ENCODE measurements around the gene LRIG1.

Gene LRIG1

DNA sequence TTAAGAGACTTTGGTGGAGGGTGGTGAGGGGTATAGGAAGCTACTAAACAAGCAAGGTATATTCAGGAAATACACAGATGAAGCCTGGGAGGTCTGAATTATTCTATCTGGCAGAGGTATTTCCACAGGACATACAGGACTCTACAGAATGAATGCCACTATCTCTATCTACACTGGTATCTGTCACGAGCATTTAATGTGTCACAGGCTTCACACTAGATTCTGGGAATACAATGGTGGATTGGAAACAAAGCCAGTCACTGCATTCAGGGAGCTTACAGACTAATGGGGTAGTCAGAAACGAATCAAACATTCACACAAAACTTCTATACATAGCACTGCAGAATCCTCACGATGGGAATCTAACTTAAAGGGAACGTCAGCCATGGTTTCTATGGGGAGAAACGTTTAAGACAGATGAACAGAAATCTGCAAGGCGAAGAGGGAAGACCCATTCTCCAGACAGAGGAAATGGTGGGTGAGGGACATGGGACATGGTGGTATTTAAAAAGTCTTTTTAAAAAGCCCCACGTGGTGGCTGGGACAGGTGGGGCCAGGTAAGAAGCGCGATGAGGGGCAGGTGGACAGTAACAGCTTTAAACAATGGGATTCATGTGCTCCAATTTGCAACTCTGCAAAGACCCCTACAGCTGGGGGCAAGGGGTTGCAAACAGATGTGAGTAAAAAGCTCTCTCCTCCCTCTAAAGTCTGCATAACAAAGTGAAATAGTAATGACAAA, 16.5 kb downstream of the LRIG1 start:
- no peaks in the 10 kb centered on the region for H3K36me3 ChIP-seq (ENCODE audit: control insufficient read depth, insufficient read depth, low read length)
- H3K4me3 ChIP-seq (ENCODE audit: low read depth, low read length), result no peak overlapping the region
- H3K27me3 ChIP-seq (ENCODE audit: control insufficient read depth, insufficient read depth, low read length), result no peaks in the 10 kb centered on the region
- H3K9ac ChIP-seq (ENCODE audit: low read depth, low read length), result no peak overlapping the region
- no peaks in the 10 kb centered on the region for H3K9me3 ChIP-seq (ENCODE audit: control insufficient read depth, insufficient read depth, low read length)
- peaks cover 61% of the 10 kb centered on the region for H3K4me1 ChIP-seq (ENCODE audit: control insufficient read depth, insufficient read depth, low read length)

DNA sequence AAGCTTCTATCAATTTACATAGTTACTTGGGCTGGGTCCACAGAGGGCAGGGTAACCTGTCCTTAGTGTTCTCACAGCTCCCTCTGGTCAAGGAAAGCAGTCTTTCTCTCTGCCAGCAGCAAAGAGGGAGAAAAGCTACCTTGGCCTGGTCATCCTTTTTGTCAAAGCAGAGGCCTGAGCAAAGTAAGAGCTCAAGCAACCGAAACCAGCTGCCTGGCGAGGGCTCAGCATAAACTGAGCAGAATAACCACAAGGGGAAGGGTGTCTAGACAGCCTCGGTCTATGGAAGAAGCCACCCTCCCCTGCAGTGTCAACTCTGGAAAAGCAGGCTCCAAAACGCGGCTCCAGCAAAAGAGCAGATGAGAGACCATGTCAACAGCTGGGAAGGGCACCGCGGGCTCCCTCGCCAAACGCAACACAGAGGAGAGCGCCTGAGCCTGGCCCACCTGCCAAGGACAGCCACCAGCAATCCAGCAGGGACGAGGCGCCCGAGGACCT, 17.4 kb downstream of the LRIG1 start:
- no peaks in the 10 kb centered on the region for H3K36me3 ChIP-seq (ENCODE audit: control insufficient read depth, insufficient read depth, low read length)
- H3K4me1 ChIP-seq (ENCODE audit: control insufficient read depth, insufficient read depth, low read length), result peaks cover 69% of the 10 kb centered on the region
- H3K9me3 ChIP-seq (ENCODE audit: control insufficient read depth, insufficient read depth, low read length), result no peaks in the 10 kb centered on the region
- no peak overlapping the region for H3K9ac ChIP-seq (ENCODE audit: low read depth, low read length)
- no peaks in the 10 kb centered on the region for H3K27me3 ChIP-seq (ENCODE audit: control insufficient read depth, insufficient read depth, low read length)
- peak overlapping the region; percentile 3 for H3K4me3 ChIP-seq (ENCODE audit: low read depth, low read length)

GRCh38 chr3:66483006-66483405, 17.8 kb downstream of the LRIG1 start:
- peaks cover 73% of the 10 kb centered on the region for H3K4me1 ChIP-seq (ENCODE audit: control insufficient read depth, insufficient read depth, low read length)
- H3K9me3 ChIP-seq (ENCODE audit: control insufficient read depth, insufficient read depth, low read length), result no peaks in the 10 kb centered on the region
- no peaks in the 10 kb centered on the region for H3K36me3 ChIP-seq (ENCODE audit: control insufficient read depth, insufficient read depth, low read length)
- no peaks in the 10 kb centered on the region for H3K27me3 ChIP-seq (ENCODE audit: control insufficient read depth, insufficient read depth, low read length)
- H3K9ac ChIP-seq (ENCODE audit: low read depth, low read length), result no peak overlapping the region
- no peak overlapping the region for H3K4me3 ChIP-seq (ENCODE audit: low read depth, low read length)

GRCh38 chr3:66482018-66482404, 18.8 kb downstream of the LRIG1 start:
- H3K27me3 ChIP-seq (ENCODE audit: control insufficient read depth, insufficient read depth, low read length), result no peaks in the 10 kb centered on the region
- no peaks in the 10 kb centered on the region for H3K36me3 ChIP-seq (ENCODE audit: control insufficient read depth, insufficient read depth, low read length)
- no peaks in the 10 kb centered on the region for H3K9me3 ChIP-seq (ENCODE audit: control insufficient read depth, insufficient read depth, low read length)
- H3K4me3 ChIP-seq (ENCODE audit: low read depth, low read length), result no peak overlapping the region
- peaks cover 75% of the 10 kb centered on the region for H3K4me1 ChIP-seq (ENCODE audit: control insufficient read depth, insufficient read depth, low read length)
- no peak overlapping the region for H3K9ac ChIP-seq (ENCODE audit: low read depth, low read length)

GRCh38 chr3:66481071-66482017, 19.5 kb downstream of the LRIG1 start:
- H3K9me3 ChIP-seq (ENCODE audit: control insufficient read depth, insufficient read depth, low read length), result no peaks in the 10 kb centered on the region
- no peak overlapping the region for H3K4me3 ChIP-seq (ENCODE audit: low read depth, low read length)
- no peaks in the 10 kb centered on the region for H3K36me3 ChIP-seq (ENCODE audit: control insufficient read depth, insufficient read depth, low read length)
- H3K4me1 ChIP-seq (ENCODE audit: control insufficient read depth, insufficient read depth, low read length), result peaks cover 74% of the 10 kb centered on the region
- H3K9ac ChIP-seq (ENCODE audit: low read depth, low read length), result no peak overlapping the region
- no peaks in the 10 kb centered on the region for H3K27me3 ChIP-seq (ENCODE audit: control insufficient read depth, insufficient read depth, low read length)

- H3K4me1 ChIP-seq (ENCODE audit: control insufficient read depth, insufficient read depth, low read length), result peaks cover 78% of the 10 kb centered on the region
- no peak overlapping the region for H3K4me3 ChIP-seq (ENCODE audit: low read depth, low read length)
- no peak overlapping the region for H3K9ac ChIP-seq (ENCODE audit: low read depth, low read length)
These were observed 20.2 kb downstream of the LRIG1 start for GRCh38 chr3:66480666-66481065.

DNA sequence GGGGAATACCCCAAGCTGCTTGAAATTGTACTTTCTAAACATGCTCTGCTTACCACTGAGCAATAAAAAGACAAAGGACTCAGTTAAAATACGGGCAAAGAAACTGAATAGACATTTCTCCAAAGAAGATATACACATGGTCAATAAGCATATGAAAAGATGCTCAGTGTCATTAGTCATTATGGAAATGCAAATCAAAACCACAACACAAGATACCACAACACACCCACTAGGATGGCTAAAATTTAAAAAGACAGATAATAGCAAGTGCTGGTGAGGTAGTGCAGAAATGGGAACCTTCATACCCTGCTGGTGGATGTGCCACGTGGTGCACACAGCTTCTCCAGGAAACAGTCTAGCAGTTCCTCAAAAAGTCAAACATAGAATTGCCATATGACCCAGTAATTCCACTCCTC, 21.3 kb downstream of the LRIG1 start:
- no peaks in the 10 kb centered on the region for H3K27me3 ChIP-seq (ENCODE audit: control insufficient read depth, insufficient read depth, low read length)
- H3K36me3 ChIP-seq (ENCODE audit: control insufficient read depth, insufficient read depth, low read length), result no peaks in the 10 kb centered on the region
- H3K4me1 ChIP-seq (ENCODE audit: control insufficient read depth, insufficient read depth, low read length), result peaks cover 82% of the 10 kb centered on the region
- no peak overlapping the region for H3K4me3 ChIP-seq (ENCODE audit: low read depth, low read length)
- H3K9me3 ChIP-seq (ENCODE audit: control insufficient read depth, insufficient read depth, low read length), result no peaks in the 10 kb centered on the region
- no peak overlapping the region for H3K9ac ChIP-seq (ENCODE audit: low read depth, low read length)

More at GRCh38 chr3:66480666-66481065, 20.2 kb downstream of the LRIG1 start:
- Histone ChIP-seq H3K9me3 (ENCODE audit: control insufficient read depth, insufficient read depth, low read length) (no peaks in the 10 kb centered on the region), H3K36me3 (ENCODE audit: control insufficient read depth, insufficient read depth, low read length) (no peaks in the 10 kb centered on the region), H3K27me3 (ENCODE audit: control insufficient read depth, insufficient read depth, low read length) (no peaks in the 10 kb centered on the region)

DNA sequence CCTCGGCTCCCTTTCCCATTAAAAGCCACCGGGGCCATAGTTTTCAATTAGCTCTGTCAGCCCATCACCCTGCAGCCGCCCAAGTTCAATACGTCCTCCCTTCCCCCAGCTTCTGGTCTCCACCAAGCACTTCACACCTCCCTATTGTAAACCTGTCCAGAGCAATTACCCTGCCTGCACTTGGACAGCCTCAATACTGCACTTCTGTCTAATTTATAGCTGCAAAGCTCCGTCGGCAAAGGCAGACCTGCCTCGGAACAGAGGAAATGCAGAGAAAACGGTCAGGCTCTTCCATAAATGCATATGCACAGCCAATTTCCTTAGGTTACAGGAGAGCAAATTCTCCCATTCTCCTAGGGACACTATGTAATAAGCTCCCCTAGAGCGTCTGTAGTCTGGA, 21.9 kb downstream of the LRIG1 start:
- H3K4me3 ChIP-seq (ENCODE audit: low read depth, low read length), result no peak overlapping the region
- H3K9ac ChIP-seq (ENCODE audit: low read depth, low read length), result no peak overlapping the region
- H3K27me3 ChIP-seq (ENCODE audit: control insufficient read depth, insufficient read depth, low read length), result no peaks in the 10 kb centered on the region
- H3K36me3 ChIP-seq (ENCODE audit: control insufficient read depth, insufficient read depth, low read length), result no peaks in the 10 kb centered on the region
- H3K9me3 ChIP-seq (ENCODE audit: control insufficient read depth, insufficient read depth, low read length), result no peaks in the 10 kb centered on the region
- peaks cover 78% of the 10 kb centered on the region for H3K4me1 ChIP-seq (ENCODE audit: control insufficient read depth, insufficient read depth, low read length)

DNA sequence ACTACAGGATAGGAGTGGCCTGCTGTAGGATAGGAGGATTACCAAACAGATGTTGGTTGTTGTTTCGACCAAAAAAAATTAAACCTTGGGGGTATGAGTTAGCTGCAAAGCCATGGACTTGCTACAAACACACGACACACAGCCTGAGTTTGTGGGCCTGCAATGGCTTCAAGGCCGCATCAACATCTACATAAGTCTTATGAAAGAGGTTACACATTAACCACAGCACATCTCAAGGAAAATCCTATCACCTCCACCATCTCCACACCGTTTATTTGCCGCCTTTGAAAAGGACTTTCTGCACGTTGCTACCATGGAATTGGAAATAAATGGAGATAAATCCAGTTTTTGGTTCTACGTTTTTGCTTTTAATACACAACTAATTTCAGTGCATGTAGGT, 23.0 kb downstream of the LRIG1 start:
- no peak overlapping the region for H3K9ac ChIP-seq (ENCODE audit: low read depth, low read length)
- H3K27me3 ChIP-seq (ENCODE audit: control insufficient read depth, insufficient read depth, low read length), result no peaks in the 10 kb centered on the region
- H3K4me3 ChIP-seq (ENCODE audit: low read depth, low read length), result no peak overlapping the region
- no peaks in the 10 kb centered on the region for H3K9me3 ChIP-seq (ENCODE audit: control insufficient read depth, insufficient read depth, low read length)
- H3K36me3 ChIP-seq (ENCODE audit: control insufficient read depth, insufficient read depth, low read length), result no peaks in the 10 kb centered on the region
- peaks cover 74% of the 10 kb centered on the region for H3K4me1 ChIP-seq (ENCODE audit: control insufficient read depth, insufficient read depth, low read length)

DNA sequence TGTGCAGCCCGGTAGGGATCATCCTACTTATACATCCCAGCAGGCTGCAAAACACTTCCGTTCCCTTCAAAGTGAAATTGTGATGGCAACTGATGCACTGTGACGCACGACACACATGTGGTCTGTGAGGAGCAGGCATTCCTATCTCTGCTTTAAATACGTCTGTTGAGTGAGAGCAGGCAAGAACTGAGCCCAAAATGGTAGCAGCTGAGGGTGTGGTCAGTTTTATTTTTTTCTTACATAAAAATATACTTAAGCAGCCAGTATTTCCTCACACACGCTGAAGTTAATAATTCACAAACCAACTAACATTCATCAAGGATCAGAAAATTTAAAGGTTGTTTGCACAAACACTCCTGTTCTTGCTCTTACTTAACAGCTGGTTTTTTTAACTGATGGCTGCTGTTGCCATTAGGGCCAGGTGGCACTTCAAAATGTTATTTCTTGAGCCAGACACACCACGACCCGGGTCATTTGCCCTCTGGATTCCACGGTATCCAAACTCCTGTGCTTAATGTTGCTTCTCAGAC, 23.9 kb downstream of the LRIG1 start:
- H3K4me3 ChIP-seq (ENCODE audit: low read depth, low read length), result no peak overlapping the region
- no peak overlapping the region for H3K9ac ChIP-seq (ENCODE audit: low read depth, low read length)
- no peaks in the 10 kb centered on the region for H3K27me3 ChIP-seq (ENCODE audit: control insufficient read depth, insufficient read depth, low read length)
- H3K9me3 ChIP-seq (ENCODE audit: control insufficient read depth, insufficient read depth, low read length), result no peaks in the 10 kb centered on the region
- peaks cover 71% of the 10 kb centered on the region for H3K4me1 ChIP-seq (ENCODE audit: control insufficient read depth, insufficient read depth, low read length)
- no peaks in the 10 kb centered on the region for H3K36me3 ChIP-seq (ENCODE audit: control insufficient read depth, insufficient read depth, low read length)

DNA sequence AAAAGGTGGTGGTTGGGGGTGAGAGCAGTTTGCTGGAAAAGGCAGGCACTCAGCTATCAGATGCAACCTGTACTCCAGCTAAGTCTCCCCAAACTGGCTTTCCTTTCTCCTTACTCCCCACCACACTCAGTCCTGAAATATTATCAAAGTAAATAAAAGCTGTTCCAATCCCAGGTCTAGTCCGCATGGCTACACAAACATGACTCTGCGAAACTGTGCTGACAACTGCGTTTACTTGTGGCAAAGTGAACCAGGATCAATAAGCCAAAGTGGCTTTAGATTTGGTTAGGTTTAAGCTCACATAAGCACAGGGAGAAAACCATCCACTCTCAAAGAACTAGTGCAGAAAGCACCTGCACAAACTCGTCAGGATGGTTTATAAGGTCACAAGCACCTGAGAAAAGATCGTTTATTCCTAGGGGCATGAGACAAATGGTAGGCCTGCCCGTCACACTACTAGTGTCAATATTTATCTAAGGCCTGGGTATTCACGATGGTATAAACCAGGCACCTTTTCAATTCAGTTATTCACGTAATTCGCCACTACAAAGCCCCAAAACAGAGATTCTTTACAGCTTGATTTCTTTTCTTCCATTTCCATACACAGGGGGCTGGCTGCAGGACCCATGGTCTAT, 25.3 kb downstream of the LRIG1 start:
- Histone ChIP-seq H3K9ac (ENCODE audit: low read depth, low read length) (no peak overlapping the region), H3K27me3 (ENCODE audit: control insufficient read depth, insufficient read depth, low read length) (no peaks in the 10 kb centered on the region), H3K9me3 (ENCODE audit: control insufficient read depth, insufficient read depth, low read length) (no peaks in the 10 kb centered on the region), H3K4me1 (ENCODE audit: control insufficient read depth, insufficient read depth, low read length) (peaks cover 74% of the 10 kb centered on the region), H3K36me3 (ENCODE audit: control insufficient read depth, insufficient read depth, low read length) (no peaks in the 10 kb centered on the region), H3K4me3 (ENCODE audit: low read depth, low read length) (no peak overlapping the region)

Data from iPS-15b (cell line).